Neural progenitor cell (in vitro differentiated cells): ENCODE measurements around the gene BCKDK. TPM values are rescaled to one million over a fixed set of nuclear protein-coding genes. Genes with fewer than 3 reads are reported as not detected.

Source experiments
- DNase-seq: peaks from one replicate; pipeline ENCODE4 v3.0.0-alpha.2; 2016; ENCODE audit warnings: low spot score
- H2AFZ ChIP-seq: fragments of 200-600 bp; sonication (generic); replicated peaks from 2 replicates; pipeline ENCODE4 v1.6.1; 2016; ENCODE audit warnings: antibody characterized with exemption
- H3F3A ChIP-seq: fragments of 200-600 bp; sonication (generic); 2 replicates; pipeline ENCODE4 v1.6.1; 2016; ENCODE audit warnings: antibody characterized with exemption, low read depth
- H3K27ac ChIP-seq: fragments of 200-600 bp; sonication (generic); 2 replicates; pipeline ENCODE4 v1.5.1; 2016; ENCODE audit warnings: mild to moderate bottlenecking
- H3K27me3 ChIP-seq: fragments of 200-600 bp; sonication (generic); 2 replicates; pipeline ENCODE4 v1.6.1; 2016; ENCODE audit warnings: mild to moderate bottlenecking, moderate library complexity
- H3K36me3 ChIP-seq: fragments of 200-600 bp; sonication (generic); 2 replicates; pipeline ENCODE4 v1.5.1; 2016
- H3K4me1 ChIP-seq: fragments of 200-600 bp; sonication (generic); 2 replicates; pipeline ENCODE4 v1.6.1; 2016; ENCODE audit warnings: mixed run types
- H3K4me2 ChIP-seq: fragments of 200-600 bp; sonication (generic); 2 replicates; pipeline ENCODE4 v1.6.1; 2016
- H3K4me3 ChIP-seq: fragments of 200-600 bp; sonication (generic); 2 replicates; pipeline ENCODE4 v1.5.1; 2016
- H3K79me2 ChIP-seq: fragments of 200-600 bp; sonication (generic); 2 replicates; pipeline ENCODE4 v1.6.1; 2016; ENCODE audit warnings: low read depth
- H3K9ac ChIP-seq: fragments of 200-600 bp; sonication (generic); 2 replicates; pipeline ENCODE4 v1.6.1; 2016
- H3K9me3 ChIP-seq: fragments of 200-600 bp; sonication (generic); 2 replicates; pipeline ENCODE4 v1.5.1; 2016; ENCODE audit warnings: low read depth
- H4K20me1 ChIP-seq: fragments of 200-600 bp; sonication (generic); 2 replicates; pipeline ENCODE4 v1.6.1; 2016; ENCODE audit warnings: low read depth
- H3K27ac Mint-ChIP-seq: 3 replicates; pipeline ENCODE4 v1.8.0; 2021; ENCODE audit warnings: mixed read lengths
- H3K27me3 Mint-ChIP-seq: 2 replicates; pipeline ENCODE4 v1.8.0; 2022; ENCODE audit warnings: low read depth, mild to moderate bottlenecking, inconsistent platforms, moderate library complexity, mixed read lengths; ENCODE audit not compliant: insufficient read depth
- H3K36me3 Mint-ChIP-seq: 3 replicates; pipeline ENCODE4 v1.8.0; 2021; ENCODE audit warnings: mixed read lengths
- H3K4me1 Mint-ChIP-seq: 3 replicates; pipeline ENCODE4 v1.8.0; 2021; ENCODE audit warnings: mixed read lengths
- H3K4me3 Mint-ChIP-seq: 3 replicates; pipeline ENCODE4 v1.8.0; 2021; ENCODE audit warnings: mild to moderate bottlenecking, moderate library complexity, mixed read lengths
- H3K9me3 Mint-ChIP-seq: 3 replicates; pipeline ENCODE4 v1.8.0; 2020; ENCODE audit warnings: mixed read lengths
- EZH2 ChIP-seq: fragments of 200-600 bp; sonication (generic); IDR thresholded peaks from 2 replicates; pipeline ENCODE4 v1.6.1; 2017; ENCODE audit warnings: antibody characterized with exemption, mild to moderate bottlenecking, moderate library complexity
- EZH2phosphoT487 ChIP-seq: fragments of 200-600 bp; sonication (generic); IDR thresholded peaks from 2 replicates; pipeline ENCODE4 v1.6.1; 2017; ENCODE audit warnings: antibody characterized with exemption
- total RNA-seq: library from RNA; depleted of rRNA; stranded (reverse); fragments of >200 nt; gene quantifications from 2 replicates; pipeline ENCODE4 v1.2.3, GENCODE V29; 2015; ENCODE audit warnings: low replicate concordance
- TF ChIP-seq, protein P1 (sequence below): fragments of 200-600 bp; sonication (generic); IDR thresholded peaks from 2 replicates; pipeline ENCODE4 v1.5.1; 2017; ENCODE audit warnings: antibody characterized with exemption, mild to moderate bottlenecking

The BCKDK gene
- total RNA-seq, 1 donor from 2014 or later, result 19.8 TPM

GRCh38 chr16:31112711-31113110 lies 4.5 kb downstream of the BCKDK start:
- TF ChIP-seq, protein P1, sequence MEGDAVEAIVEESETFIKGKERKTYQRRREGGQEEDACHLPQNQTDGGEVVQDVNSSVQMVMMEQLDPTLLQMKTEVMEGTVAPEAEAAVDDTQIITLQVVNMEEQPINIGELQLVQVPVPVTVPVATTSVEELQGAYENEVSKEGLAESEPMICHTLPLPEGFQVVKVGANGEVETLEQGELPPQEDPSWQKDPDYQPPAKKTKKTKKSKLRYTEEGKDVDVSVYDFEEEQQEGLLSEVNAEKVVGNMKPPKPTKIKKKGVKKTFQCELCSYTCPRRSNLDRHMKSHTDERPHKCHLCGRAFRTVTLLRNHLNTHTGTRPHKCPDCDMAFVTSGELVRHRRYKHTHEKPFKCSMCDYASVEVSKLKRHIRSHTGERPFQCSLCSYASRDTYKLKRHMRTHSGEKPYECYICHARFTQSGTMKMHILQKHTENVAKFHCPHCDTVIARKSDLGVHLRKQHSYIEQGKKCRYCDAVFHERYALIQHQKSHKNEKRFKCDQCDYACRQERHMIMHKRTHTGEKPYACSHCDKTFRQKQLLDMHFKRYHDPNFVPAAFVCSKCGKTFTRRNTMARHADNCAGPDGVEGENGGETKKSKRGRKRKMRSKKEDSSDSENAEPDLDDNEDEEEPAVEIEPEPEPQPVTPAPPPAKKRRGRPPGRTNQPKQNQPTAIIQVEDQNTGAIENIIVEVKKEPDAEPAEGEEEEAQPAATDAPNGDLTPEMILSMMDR, result no peak
- TF ChIP-seq EZH2phosphoT487 (no peak), EZH2 (no peak)
- H3K27me3 ChIP-seq, result no peaks in the 10 kb centered on the region
- H3K27me3 Mint-ChIP-seq, result peaks cover 5% of the 10 kb centered on the region

GRCh38 chr16:31113121-31114120 lies 5.2 kb downstream of the BCKDK start:
- Mint-ChIP-seq H3K9me3 (no peaks in the 10 kb centered on the region), H3K36me3 (peaks cover 17% of the 10 kb centered on the region), H3K4me3 (peak overlapping the region; percentile 39), H3K27me3 (peaks cover 7% of the 10 kb centered on the region), H3K4me1 (peaks cover 9% of the 10 kb centered on the region), H3K27ac (no peak overlapping the region)
- Histone ChIP-seq H3K27me3 (no peaks in the 10 kb centered on the region), H3K9me3 (no peaks in the 10 kb centered on the region), H3K79me2 (peaks cover 24% of the 10 kb centered on the region), H3K4me2 (no peak overlapping the region), H3F3A (peaks cover 7% of the 10 kb centered on the region), H3K36me3 (no peaks in the 10 kb centered on the region), H2AFZ (no peak overlapping the region), H3K4me3 (no peak overlapping the region), H4K20me1 (peaks cover 9% of the 10 kb centered on the region), H3K27ac (no peak overlapping the region), H3K4me1 (no peaks in the 10 kb centered on the region), H3K9ac (no peak overlapping the region)
- no peak for TF ChIP-seq EZH2
- TF ChIP-seq EZH2phosphoT487, result no peak
- TF ChIP-seq, protein P1, result no peak
- DNase-seq, result no peak

More at GRCh38 chr16:31112711-31113110, 4.5 kb downstream of the BCKDK start:
- peaks cover 7% of the 10 kb centered on the region for H3K4me1 Mint-ChIP-seq
- H3K36me3 Mint-ChIP-seq, result peaks cover 17% of the 10 kb centered on the region
- Histone ChIP-seq H3K79me2 (peaks cover 20% of the 10 kb centered on the region), H3K9me3 (no peaks in the 10 kb centered on the region), H3K36me3 (no peaks in the 10 kb centered on the region), H3K4me1 (peaks cover 3% of the 10 kb centered on the region), H3K4me3 (no peak overlapping the region), H3K27ac (no peak overlapping the region), H3F3A (peaks cover 10% of the 10 kb centered on the region), H2AFZ (no peak overlapping the region), H3K4me2 (no peak overlapping the region), H4K20me1 (peaks cover 3% of the 10 kb centered on the region), H3K9ac (no peak overlapping the region)
- no peak for DNase-seq
- no peak overlapping the region for H3K4me3 Mint-ChIP-seq
- no peak overlapping the region for H3K27ac Mint-ChIP-seq
- no peaks in the 10 kb centered on the region for H3K9me3 Mint-ChIP-seq

GRCh38 chr16:31114468-31114867 lies 6.3 kb downstream of the BCKDK start:
- no peak overlapping the region for H3K27ac ChIP-seq
- DNase-seq, result no peak

More at GRCh38 chr16:31114468-31114867, 6.3 kb downstream of the BCKDK start:
- H3K36me3 Mint-ChIP-seq, result peaks cover 19% of the 10 kb centered on the region
- peaks cover 9% of the 10 kb centered on the region for H3K4me1 Mint-ChIP-seq
- no peak overlapping the region for H3K27ac Mint-ChIP-seq
- H3K27me3 ChIP-seq, result no peaks in the 10 kb centered on the region
- H3K9ac ChIP-seq, result no peak overlapping the region
- no peak overlapping the region for H3K4me3 ChIP-seq
- no peaks in the 10 kb centered on the region for H3K9me3 ChIP-seq
- no peaks in the 10 kb centered on the region for H3K9me3 Mint-ChIP-seq
- H2AFZ ChIP-seq, result no peak overlapping the region
- no peaks in the 10 kb centered on the region for H3K4me1 ChIP-seq
- H3K4me3 Mint-ChIP-seq, result peak overlapping the region; percentile 72
- TF ChIP-seq EZH2phosphoT487 (no peak), EZH2 (no peak)
- TF ChIP-seq, protein P1, result no peak
- peaks cover 18% of the 10 kb centered on the region for H4K20me1 ChIP-seq
- no peak overlapping the region for H3K4me2 ChIP-seq
- peaks cover 7% of the 10 kb centered on the region for H3K27me3 Mint-ChIP-seq
- H3K36me3 ChIP-seq, result no peaks in the 10 kb centered on the region
- peaks cover 7% of the 10 kb centered on the region for H3F3A ChIP-seq
- peaks cover 32% of the 10 kb centered on the region for H3K79me2 ChIP-seq
